GM18526 (cell line): Measurements from ENCODE around the gene HSPB8.

Experiments used
- POLR2A ChIP-seq: IDR thresholded peaks from 3 replicates; pipeline ENCODE4 v1.6.1; 2011; ENCODE audit not compliant: insufficient read length; ENCODE audit errors: extremely low read depth

Gene HSPB8

DNA sequence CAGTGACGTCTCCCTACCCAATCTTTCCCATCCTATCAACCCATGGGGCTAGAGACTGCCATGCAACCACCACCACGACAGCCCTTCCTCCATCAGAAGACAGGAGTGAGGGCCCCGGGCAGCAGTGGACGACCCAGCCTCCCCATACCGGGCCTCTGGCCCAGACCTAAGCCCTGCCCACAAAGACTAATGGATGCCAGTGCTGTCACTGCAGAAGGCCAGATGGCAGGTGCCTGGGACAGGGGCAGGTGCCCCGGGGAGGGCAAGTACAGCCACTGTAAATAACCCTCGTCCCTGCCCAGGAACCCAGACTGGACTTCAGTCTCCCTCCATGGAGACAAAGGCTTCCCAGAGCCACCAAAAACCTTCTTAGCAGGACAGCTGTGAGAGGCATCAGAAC, 20.3 kb upstream of the HSPB8 start:
- no peak for TF ChIP-seq POLR2A

DNA sequence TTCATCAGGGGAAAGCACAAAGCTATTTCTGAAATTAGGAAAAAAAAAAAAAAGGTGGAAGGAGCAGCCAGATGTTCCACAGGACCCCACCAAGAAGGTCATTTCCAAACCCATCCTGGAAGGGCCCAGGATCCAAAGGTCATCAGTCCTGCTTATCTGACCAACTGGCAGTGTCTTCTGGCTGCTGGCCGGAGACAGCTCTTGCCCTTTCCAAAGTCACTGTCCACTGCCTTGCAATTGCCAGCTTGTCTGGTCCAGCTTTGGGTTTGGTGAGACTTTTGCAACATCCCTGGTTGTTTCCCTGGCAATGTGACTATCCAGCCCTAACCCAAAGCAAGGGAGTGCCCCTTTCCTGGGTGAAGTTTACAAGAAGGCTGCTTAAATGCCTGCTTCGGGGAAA, 18.9 kb upstream of the HSPB8 start:
- no peak for TF ChIP-seq POLR2A

DNA sequence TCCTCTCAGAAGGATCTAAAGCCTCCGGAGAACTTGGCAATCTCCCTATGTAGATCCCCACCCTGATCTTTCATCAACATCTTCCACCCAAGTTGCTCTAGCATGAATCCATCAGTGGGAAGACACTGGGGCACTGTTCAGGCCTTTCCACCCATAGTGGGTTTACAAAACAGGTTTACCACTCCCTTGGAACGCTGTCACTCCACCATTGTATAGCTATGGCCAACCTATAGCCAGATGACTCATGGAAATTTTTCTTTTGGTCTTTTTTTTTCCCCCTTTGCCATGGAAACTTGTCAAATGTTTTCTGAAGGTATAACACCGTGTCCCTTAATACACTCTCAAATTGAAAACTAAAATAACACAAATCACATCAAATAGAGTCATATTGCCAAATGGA, 10.8 kb upstream of the HSPB8 start:
- no peak for TF ChIP-seq POLR2A

DNA sequence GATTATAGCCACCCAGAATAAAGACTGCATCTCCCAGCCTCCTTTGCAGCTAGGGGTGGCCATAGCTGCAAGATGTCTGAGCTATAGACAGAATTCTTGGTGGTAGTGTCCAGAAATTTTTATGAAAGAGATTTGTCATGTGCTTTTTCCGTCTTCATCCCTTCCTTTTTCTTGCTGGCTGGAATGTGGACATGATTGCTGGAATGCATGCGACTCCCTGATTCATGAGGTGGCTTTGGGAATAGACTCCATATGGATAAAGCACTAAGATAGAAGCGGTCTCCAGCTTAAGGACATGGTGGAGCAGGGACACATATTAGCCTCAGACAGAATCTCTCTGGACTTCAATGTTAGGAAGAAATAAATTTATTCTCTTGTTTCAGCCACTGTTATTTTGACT, 10.0 kb upstream of the HSPB8 start:
- TF ChIP-seq POLR2A: no peak

DNA sequence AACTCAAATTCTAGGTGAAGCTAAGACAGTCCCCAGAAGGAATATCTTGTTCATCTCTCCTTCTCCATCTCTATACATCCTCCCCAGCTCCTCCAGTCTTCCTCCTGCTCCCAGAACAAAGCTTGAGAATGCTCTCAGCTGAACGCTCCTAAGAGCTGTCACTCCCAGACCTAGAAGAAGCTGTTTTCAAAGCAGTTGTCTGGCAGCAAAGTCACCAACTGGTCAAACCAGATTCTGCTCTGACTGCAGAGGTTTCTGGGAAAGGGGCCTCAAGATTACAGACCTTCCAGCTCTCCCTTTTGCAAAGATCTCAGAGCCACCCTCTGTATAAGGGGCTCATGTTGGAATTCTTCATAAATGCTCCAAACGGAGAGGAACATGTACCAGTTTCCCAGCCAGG, 9.6 kb upstream of the HSPB8 start:
- TF ChIP-seq POLR2A: no peak

DNA sequence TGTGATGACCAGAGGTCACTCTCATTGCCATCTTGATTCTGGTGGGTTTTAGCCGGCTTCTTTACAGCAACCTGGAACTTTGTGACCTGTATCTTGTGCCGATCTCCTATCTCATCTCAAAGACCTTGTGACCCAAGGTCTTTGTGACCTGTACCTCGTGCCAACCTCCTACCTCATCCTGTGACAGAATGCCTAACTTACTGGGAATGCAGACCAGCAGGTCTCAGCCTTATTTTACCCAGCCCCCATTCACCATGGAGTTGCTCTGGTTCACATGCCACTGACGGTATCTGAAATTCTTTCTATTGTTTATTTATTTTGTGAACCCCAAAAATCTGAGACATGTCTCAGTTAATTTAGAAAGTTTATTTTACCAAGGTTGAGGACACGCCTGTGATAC, 7.4 kb upstream of the HSPB8 start:
- no peak for TF ChIP-seq POLR2A

DNA sequence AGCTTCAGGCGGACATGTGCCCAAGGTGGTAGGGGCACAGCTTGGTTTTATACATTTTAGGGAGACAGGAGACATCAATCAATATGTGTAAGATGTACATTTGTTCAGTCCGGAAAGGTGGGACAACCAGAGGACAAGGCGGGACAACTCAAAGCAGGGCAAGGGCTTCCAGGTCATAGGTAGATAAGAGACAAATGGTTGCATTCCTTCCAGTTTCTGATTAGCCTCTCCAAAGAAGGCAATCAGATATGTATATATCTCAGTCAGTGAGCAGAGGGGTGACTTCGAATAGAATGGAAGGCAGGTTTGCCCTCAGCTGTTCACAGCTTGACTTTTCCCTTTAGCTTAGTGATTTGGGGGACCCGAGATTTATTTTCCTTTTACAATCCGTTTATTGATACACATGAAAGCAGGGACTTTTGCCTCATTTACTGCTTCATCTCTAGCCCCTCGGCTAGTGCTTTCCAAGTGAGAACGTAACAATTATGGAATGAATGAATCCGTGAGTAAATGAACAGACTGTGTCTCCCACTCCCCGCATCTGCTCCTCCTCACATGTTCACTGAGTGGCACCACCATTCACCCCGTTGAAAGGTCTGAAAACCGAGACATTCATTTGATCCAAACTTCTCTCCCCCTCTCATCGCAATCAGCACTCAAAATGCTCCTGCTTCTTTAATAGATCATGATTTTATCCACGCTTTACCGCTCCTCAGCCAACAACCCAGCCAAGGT, 6.9 kb upstream of the HSPB8 start:
- no peak for TF ChIP-seq POLR2A

DNA sequence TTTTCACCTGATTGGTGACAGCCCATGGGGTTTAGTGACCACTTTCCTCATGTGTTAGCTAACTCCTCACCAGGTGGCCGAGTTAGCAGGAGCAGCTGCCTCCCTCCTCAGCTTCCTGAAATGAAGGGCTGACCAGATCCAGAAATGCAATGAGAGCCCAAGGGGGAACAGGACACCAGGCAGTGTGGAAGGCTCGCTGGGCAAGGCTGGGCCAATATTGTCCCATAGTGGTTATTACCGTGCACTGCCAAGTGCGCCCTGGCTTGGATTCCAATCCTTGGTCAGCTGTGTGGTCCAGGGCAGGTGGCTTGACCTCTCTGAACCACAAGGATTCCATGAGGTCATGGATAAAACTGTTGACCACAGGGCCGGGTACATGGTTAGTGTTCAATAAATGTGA, 3.6 kb upstream of the HSPB8 start:
- no peak for TF ChIP-seq POLR2A

DNA sequence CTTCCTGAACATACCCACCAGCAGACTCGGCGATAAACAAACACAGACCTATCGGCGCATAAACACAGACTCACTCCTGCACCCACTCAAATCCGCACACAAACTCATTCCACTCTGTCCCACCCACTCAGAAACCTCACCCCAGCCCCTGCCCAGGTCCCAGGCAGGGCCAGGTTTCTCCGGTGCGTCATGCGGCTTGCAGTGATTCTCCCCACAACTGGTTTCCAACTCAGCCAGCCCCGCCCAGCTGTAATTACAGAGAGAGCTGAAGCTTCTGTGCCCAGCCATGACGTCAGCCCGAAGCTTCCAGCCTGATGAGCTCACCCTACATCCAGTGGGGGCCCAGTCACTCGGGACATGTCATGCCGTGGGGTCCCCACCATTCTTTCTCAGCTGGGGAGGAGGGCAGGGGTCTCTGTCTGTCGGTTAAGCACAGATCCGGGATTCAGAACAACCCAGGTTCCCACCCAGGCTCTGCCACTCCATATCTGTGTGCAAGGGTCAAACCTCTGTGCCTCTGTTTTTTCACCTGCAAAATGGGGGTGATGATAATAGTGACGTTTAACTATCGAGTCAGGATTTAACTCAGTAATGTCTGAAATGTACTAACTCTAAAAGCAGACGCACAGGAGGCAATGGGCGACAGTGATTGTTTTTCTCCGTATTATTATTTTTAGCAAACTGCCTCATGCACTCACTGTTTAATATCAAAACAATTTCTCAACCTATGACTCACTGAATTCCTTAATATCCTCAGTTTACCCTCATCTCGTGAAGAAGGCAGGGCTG, 2.3 kb upstream of the HSPB8 start:
- no peak for TF ChIP-seq POLR2A

DNA sequence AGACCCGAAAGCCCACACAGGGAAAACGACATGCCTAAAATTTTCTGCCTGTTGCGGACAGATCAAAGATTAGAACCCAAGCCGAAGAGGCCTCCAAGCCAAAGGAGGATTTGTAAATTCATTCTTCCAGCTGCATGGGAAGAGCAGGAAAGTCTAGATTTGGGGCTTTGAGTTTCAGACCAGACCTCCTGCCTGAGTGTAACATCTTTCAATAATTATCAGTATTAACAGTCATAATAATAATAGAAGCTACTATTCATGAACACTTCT, 1.7 kb upstream of the HSPB8 start:
- no peak for TF ChIP-seq POLR2A

DNA sequence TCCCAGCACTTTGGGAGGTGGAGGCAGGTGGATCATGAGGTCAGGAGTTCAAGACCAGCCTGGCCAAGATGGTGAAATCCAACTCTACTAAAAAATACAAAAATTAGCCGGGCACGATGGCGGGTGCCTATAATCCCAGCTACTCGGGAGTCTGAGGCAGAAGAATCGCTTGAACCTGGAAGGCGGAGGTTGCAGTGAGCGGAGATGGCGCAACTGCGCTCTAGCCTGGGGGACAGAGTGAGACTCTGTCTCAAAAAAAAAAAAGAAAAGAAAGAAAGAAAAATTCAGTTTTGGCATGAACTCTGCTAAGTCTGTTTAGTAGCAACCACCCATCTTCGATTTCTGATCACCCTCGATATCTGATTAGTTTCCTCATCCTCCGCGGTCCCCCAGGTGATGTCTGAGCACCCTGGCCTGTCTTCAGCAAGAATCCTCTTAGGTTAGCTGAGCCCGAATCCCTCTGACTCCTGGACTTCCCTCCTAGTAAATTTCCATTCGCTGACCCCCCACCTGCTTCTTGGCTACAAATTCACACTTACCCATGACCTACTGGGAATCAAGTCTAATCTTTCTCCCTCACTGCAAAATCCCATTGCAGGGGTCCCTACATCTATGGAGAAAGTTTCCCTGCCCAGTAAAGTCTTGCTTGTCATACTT, 879 bp upstream of the HSPB8 start:
- TF ChIP-seq POLR2A: no peak

DNA sequence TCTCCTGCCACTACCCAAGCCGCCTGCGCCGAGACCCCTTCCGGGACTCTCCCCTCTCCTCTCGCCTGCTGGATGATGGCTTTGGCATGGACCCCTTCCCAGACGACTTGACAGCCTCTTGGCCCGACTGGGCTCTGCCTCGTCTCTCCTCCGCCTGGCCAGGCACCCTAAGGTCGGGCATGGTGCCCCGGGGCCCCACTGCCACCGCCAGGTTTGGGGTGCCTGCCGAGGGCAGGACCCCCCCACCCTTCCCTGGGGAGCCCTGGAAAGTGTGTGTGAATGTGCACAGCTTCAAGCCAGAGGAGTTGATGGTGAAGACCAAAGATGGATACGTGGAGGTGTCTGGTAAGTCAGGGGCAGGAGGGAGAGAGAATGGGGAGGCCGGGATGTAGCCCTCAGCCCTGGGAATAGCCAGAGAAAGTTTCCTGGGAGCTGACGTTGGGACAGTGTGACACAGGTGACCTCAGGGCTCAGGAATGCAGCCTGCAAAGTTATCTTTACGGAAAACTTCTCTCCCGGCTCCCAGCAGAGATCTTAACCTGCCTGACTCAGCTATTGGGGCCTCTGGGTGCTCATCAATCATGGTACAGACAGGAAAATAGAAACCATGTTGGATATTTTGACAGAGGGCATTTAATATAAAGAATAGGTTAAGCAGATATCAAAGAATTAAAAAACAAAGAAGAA, 747 bp downstream of the HSPB8 start:
- TF ChIP-seq POLR2A: no peak

DNA sequence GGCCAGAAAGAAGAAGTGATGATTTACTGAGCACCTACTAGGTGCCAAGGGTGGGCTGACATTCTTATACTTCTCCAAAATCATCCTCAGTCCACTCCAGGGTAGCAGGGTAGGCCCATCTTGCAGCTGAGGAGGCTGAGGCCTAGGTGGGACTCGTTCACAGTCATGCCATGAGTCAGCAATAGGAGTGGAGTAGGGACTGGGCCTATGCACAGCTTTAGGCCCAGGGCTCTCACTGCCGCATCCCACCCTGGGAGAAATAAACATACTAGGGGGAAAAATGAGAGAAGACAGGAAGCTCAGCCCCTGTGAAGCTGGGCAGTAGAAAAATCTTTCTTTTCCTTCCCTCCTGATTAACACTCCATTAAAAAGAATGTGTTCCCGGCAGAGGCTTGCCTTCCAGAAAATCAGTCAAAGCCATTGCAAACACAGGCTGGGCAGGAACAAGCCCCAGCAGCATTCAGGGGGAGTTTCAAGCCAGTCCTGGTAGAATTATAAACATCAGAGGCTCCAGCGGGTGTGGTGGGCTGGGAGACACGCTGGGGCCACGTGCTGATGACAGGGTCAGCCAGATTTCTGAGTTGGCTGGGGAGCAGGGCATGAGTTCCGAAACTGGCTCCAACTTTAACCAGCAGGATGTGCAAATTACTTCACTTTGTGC, 1.8 kb downstream of the HSPB8 start:
- TF ChIP-seq POLR2A: no peak

DNA sequence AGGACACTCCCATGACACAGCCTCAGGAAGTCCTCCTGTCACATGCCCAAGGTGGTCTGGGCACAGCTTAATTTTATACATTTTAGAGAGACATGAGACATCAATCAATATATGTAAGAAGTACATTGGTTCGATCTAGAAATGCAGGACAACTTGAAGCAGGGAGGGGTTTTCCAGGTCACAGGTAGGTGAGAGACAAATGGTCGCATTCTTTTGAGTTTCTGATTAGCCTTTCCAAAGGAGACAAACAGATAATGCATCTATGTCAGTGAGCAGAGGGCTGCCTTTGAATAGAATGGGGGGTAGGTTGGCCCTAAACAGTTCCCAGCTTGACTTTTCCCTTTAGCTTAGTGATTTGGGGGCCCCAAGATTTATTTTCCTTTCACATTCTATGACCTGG, 2.5 kb downstream of the HSPB8 start:
- no peak for TF ChIP-seq POLR2A

DNA sequence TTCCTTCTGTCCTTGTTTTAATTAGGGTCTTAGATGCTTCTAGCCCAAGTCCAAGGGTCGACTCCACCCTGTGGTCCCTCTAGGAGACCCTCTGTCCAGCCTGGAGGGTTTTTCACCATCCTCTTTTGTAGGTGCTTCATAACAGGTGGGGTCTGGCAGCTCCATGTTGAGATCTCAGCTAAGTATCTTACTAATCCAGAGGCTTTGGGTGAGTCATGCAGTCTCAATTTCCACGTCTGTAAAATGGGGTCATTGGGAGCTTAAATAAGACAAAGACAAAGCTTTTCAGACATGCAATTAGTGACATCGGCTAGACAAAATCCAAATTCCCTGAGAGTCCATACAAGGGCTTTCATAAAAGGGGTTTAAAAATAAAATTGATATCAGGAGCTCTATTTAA, 3.2 kb downstream of the HSPB8 start:
- no peak for TF ChIP-seq POLR2A

DNA sequence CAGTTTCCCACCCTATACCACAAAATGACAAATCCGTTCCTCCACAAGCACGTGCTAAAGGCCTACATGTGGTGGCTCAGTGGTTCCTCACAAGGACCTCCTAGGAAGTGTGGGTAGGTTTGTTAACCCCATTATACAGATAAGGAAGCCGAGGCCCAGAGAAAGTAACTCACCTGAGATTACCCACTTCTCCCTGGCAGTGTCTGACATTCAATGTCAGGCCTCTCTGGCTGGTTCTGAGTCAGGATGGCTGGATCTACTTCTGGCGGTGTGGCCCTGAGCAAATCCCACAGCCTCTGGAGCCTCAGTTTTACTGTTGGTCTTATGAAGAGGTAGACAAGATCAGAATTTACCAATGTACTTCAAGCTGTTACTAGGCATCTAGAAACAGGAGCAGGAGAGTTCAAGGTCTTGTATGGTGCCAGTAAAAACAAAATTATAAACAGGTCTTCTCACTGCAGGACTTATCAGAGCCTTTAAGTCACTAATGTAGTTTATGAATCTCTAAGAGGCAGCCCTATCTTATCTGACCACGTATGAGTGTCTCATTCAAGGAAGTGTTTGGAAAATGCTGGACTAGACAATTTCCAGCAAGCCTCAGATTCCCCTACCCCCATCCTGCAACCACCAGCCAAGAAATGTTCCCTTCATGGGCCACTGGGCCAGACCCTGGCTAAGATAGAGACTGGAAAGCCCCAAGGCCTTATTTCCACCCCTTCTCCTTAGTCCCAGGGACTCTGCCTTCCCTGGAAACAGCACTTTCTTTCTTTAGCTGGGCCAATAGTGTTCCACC, 4.2 kb downstream of the HSPB8 start:
- no peak for TF ChIP-seq POLR2A
